ENCODE measurements around the gene NINL. TPM values are rescaled to one million over a fixed set of nuclear protein-coding genes. Genes with fewer than 3 reads are reported as not detected.
A peak's percentile ranks its signal among the peaks of the same experiment; 100 is the strongest.

NINL gene
- polyA plus RNA-seq, 1 donor = 30.9 TPM

GRCh38 chr20:25454153-25454900, 131.0 kb downstream of the NINL start:
- Histone ChIP-seq H3K36me3 (ENCODE audit: control insufficient read depth, insufficient read depth, low read length) (peaks cover 42% of the 10 kb centered on the region), H3K27ac (ENCODE audit: low read length) (no peak overlapping the region)

GRCh38 chr20:25453035-25453810, 132.1 kb downstream of the NINL start:
- H3K4me1 ChIP-seq (ENCODE audit: control insufficient read depth, insufficient read depth, low read length) = no peaks in the 10 kb centered on the region
- peaks cover 35% of the 10 kb centered on the region for H3K36me3 ChIP-seq (ENCODE audit: control insufficient read depth, insufficient read depth, low read length)
- no peak overlapping the region for H3K27ac ChIP-seq (ENCODE audit: low read length)
- H3K4me3 ChIP-seq (ENCODE audit: low read length) = no peak overlapping the region
- H3K9me3 ChIP-seq (ENCODE audit: control insufficient read depth, low read depth, low read length) = no peaks in the 10 kb centered on the region
- DNase-seq = no peak
- H3K27me3 ChIP-seq (ENCODE audit: control insufficient read depth, insufficient read depth, low read length) = no peaks in the 10 kb centered on the region
- WGBS (ENCODE audit: insufficient coverage, low lambda C conversion rate) = no CpG with 5 or more reads among the region's 25 CpGs

More at GRCh38 chr20:25454153-25454900, 131.0 kb downstream of the NINL start:
- Histone ChIP-seq H3K27me3 (ENCODE audit: control insufficient read depth, insufficient read depth, low read length) (no peaks in the 10 kb centered on the region), H3K4me1 (ENCODE audit: control insufficient read depth, insufficient read depth, low read length) (no peaks in the 10 kb centered on the region), H3K4me3 (ENCODE audit: low read length) (no peak overlapping the region), H3K9me3 (ENCODE audit: control insufficient read depth, low read depth, low read length) (no peaks in the 10 kb centered on the region)
- no CpG with 5 or more reads among the region's 15 CpGs for WGBS (ENCODE audit: insufficient coverage, low lambda C conversion rate)
- peak in 1 of 2 donors; percentile 40 for DNase-seq

GRCh38 chr20:25452333-25452732, 133.0 kb downstream of the NINL start:
- no CpG with 5 or more reads among the region's 6 CpGs for WGBS (ENCODE audit: insufficient coverage, low lambda C conversion rate)
- Histone ChIP-seq H3K27me3 (ENCODE audit: control insufficient read depth, insufficient read depth, low read length) (no peaks in the 10 kb centered on the region), H3K36me3 (ENCODE audit: control insufficient read depth, insufficient read depth, low read length) (peaks cover 33% of the 10 kb centered on the region), H3K4me1 (ENCODE audit: control insufficient read depth, insufficient read depth, low read length) (no peaks in the 10 kb centered on the region), H3K9me3 (ENCODE audit: control insufficient read depth, low read depth, low read length) (no peaks in the 10 kb centered on the region), H3K4me3 (ENCODE audit: low read length) (no peak overlapping the region), H3K27ac (ENCODE audit: low read length) (no peak overlapping the region)
- DNase-seq = no peak

- H3K27me3 ChIP-seq (ENCODE audit: control insufficient read depth, insufficient read depth, low read length) = no peaks in the 10 kb centered on the region
- H3K4me3 ChIP-seq (ENCODE audit: low read length) = no peak overlapping the region
- DNase-seq = no peak
- H3K27ac ChIP-seq (ENCODE audit: low read length) = no peak overlapping the region
- H3K4me1 ChIP-seq (ENCODE audit: control insufficient read depth, insufficient read depth, low read length) = no peaks in the 10 kb centered on the region
- no peaks in the 10 kb centered on the region for H3K9me3 ChIP-seq (ENCODE audit: control insufficient read depth, low read depth, low read length)
- WGBS (ENCODE audit: insufficient coverage, low lambda C conversion rate) = no CpG with 5 or more reads among the region's 6 CpGs
- H3K36me3 ChIP-seq (ENCODE audit: control insufficient read depth, insufficient read depth, low read length) = peaks cover 10% of the 10 kb centered on the region
Observed at GRCh38 chr20:25447671-25448070, 137.7 kb downstream of the NINL start.

GRCh38 chr20:25444556-25444955, 140.8 kb downstream of the NINL start:
- H3K36me3 ChIP-seq (ENCODE audit: control insufficient read depth, insufficient read depth, low read length) = peaks cover 3% of the 10 kb centered on the region
- no CpG with 5 or more reads among the region's 4 CpGs for WGBS (ENCODE audit: insufficient coverage, low lambda C conversion rate)
- no peaks in the 10 kb centered on the region for H3K27me3 ChIP-seq (ENCODE audit: control insufficient read depth, insufficient read depth, low read length)
- no peak overlapping the region for H3K27ac ChIP-seq (ENCODE audit: low read length)
- no peak for DNase-seq
- no peaks in the 10 kb centered on the region for H3K4me1 ChIP-seq (ENCODE audit: control insufficient read depth, insufficient read depth, low read length)
- H3K9me3 ChIP-seq (ENCODE audit: control insufficient read depth, low read depth, low read length) = no peaks in the 10 kb centered on the region
- H3K4me3 ChIP-seq (ENCODE audit: low read length) = no peak overlapping the region

- Histone ChIP-seq H3K9me3 (ENCODE audit: control insufficient read depth, low read depth, low read length) (no peaks in the 10 kb centered on the region), H3K27ac (ENCODE audit: low read length) (no peak overlapping the region), H3K36me3 (ENCODE audit: control insufficient read depth, insufficient read depth, low read length) (peaks cover 5% of the 10 kb centered on the region), H3K27me3 (ENCODE audit: control insufficient read depth, insufficient read depth, low read length) (no peaks in the 10 kb centered on the region), H3K4me1 (ENCODE audit: control insufficient read depth, insufficient read depth, low read length) (no peaks in the 10 kb centered on the region), H3K4me3 (ENCODE audit: low read length) (no peak overlapping the region)
- WGBS (ENCODE audit: insufficient coverage, low lambda C conversion rate) = 100% methylated on average over 2 of the region's 3 CpGs
- DNase-seq = no peak
Observed at GRCh38 chr20:25439328-25439727, 146.0 kb downstream of the NINL start.

GRCh38 chr20:25437153-25437581, 148.2 kb downstream of the NINL start:
- Histone ChIP-seq H3K9me3 (ENCODE audit: control insufficient read depth, low read depth, low read length) (no peaks in the 10 kb centered on the region), H3K36me3 (ENCODE audit: control insufficient read depth, insufficient read depth, low read length) (peaks cover 5% of the 10 kb centered on the region), H3K4me3 (ENCODE audit: low read length) (no peak overlapping the region), H3K4me1 (ENCODE audit: control insufficient read depth, insufficient read depth, low read length) (no peaks in the 10 kb centered on the region), H3K27ac (ENCODE audit: low read length) (no peak overlapping the region), H3K27me3 (ENCODE audit: control insufficient read depth, insufficient read depth, low read length) (no peaks in the 10 kb centered on the region)
- no CpG with 5 or more reads among the region's 4 CpGs for WGBS (ENCODE audit: insufficient coverage, low lambda C conversion rate)
- no peak for DNase-seq

GRCh38 chr20:25424536-25424935, 160.8 kb downstream of the NINL start:
- no peak overlapping the region for H3K27ac ChIP-seq (ENCODE audit: low read length)
- DNase-seq = no peak
- no peaks in the 10 kb centered on the region for H3K4me1 ChIP-seq (ENCODE audit: control insufficient read depth, insufficient read depth, low read length)
- H3K27me3 ChIP-seq (ENCODE audit: control insufficient read depth, insufficient read depth, low read length) = no peaks in the 10 kb centered on the region
- H3K9me3 ChIP-seq (ENCODE audit: control insufficient read depth, low read depth, low read length) = no peaks in the 10 kb centered on the region
- peaks cover 2% of the 10 kb centered on the region for H3K36me3 ChIP-seq (ENCODE audit: control insufficient read depth, insufficient read depth, low read length)
- WGBS (ENCODE audit: insufficient coverage, low lambda C conversion rate) = 100% methylated on average over 2 of the region's 3 CpGs
- no peak overlapping the region for H3K4me3 ChIP-seq (ENCODE audit: low read length)

GRCh38 chr20:25422032-25422431, 163.3 kb downstream of the NINL start:
- DNase-seq = no peak
- H3K27ac ChIP-seq (ENCODE audit: low read length) = no peak overlapping the region
- H3K36me3 ChIP-seq (ENCODE audit: control insufficient read depth, insufficient read depth, low read length) = peaks cover 5% of the 10 kb centered on the region
- H3K4me1 ChIP-seq (ENCODE audit: control insufficient read depth, insufficient read depth, low read length) = no peaks in the 10 kb centered on the region
- no peak overlapping the region for H3K4me3 ChIP-seq (ENCODE audit: low read length)
- no peaks in the 10 kb centered on the region for H3K9me3 ChIP-seq (ENCODE audit: control insufficient read depth, low read depth, low read length)
- no peaks in the 10 kb centered on the region for H3K27me3 ChIP-seq (ENCODE audit: control insufficient read depth, insufficient read depth, low read length)
- WGBS (ENCODE audit: insufficient coverage, low lambda C conversion rate) = 83% methylated on average over 1 of the region's 4 CpGs

- Histone ChIP-seq H3K27ac (ENCODE audit: low read length) (no peak overlapping the region), H3K27me3 (ENCODE audit: control insufficient read depth, insufficient read depth, low read length) (no peaks in the 10 kb centered on the region), H3K4me1 (ENCODE audit: control insufficient read depth, insufficient read depth, low read length) (no peaks in the 10 kb centered on the region), H3K36me3 (ENCODE audit: control insufficient read depth, insufficient read depth, low read length) (peaks cover 3% of the 10 kb centered on the region), H3K9me3 (ENCODE audit: control insufficient read depth, low read depth, low read length) (no peaks in the 10 kb centered on the region), H3K4me3 (ENCODE audit: low read length) (no peak overlapping the region)
- DNase-seq = no peak
Observed at GRCh38 chr20:25421102-25421501, 164.2 kb downstream of the NINL start.
